HG02678 (cell line): Measurements from ENCODE around the gene BOD1.
A peak's percentile ranks its signal among the peaks of the same experiment; 100 is the strongest.

ENCODE experiments used
- ATAC-seq: cut with Tn5 transposase; IDR thresholded peaks from one replicate; pipeline ENCODE4 v1.9.1; 2021; ENCODE audit warnings: mild to moderate bottlenecking, moderate library complexity; ENCODE audit not compliant: unreplicated experiment

Gene BOD1

DNA sequence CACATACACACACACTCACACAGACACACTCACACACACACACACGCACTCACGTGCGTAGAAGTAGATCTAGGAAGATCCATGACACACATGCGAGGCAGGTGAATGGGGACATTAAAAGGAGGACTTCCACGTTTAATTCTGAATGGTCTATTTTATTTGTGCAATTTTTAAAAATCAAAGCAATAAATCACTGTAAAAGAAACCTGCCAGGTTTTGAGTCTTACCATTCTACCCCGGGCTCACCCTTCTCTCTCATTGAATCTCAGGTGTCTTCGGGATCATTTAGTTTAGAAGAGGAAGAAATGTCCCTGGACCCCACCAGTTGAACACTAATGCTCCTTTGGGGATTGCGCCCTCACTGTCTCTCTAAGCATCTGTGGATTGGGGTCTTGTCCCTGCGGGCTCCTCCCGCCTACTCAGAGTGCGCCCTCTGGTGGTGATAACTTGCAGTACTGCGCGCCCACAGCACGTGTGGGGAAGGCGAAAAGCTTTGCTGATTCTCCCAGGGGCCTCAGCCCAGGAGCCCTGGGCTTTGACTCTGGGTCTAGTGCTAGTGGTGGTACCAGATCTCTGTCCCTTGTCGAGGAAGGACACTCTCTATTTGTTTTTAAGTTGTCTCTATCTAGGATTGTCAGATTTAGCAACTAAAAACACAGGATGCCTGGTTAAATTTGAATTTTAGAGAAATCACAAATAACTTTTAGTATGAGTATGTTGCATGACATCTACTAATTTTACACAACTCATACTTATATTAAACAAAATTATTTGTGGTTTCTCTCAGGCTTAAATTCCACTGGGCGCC, 34.8 kb downstream of the BOD1 start:
- no peak for ATAC-seq

DNA sequence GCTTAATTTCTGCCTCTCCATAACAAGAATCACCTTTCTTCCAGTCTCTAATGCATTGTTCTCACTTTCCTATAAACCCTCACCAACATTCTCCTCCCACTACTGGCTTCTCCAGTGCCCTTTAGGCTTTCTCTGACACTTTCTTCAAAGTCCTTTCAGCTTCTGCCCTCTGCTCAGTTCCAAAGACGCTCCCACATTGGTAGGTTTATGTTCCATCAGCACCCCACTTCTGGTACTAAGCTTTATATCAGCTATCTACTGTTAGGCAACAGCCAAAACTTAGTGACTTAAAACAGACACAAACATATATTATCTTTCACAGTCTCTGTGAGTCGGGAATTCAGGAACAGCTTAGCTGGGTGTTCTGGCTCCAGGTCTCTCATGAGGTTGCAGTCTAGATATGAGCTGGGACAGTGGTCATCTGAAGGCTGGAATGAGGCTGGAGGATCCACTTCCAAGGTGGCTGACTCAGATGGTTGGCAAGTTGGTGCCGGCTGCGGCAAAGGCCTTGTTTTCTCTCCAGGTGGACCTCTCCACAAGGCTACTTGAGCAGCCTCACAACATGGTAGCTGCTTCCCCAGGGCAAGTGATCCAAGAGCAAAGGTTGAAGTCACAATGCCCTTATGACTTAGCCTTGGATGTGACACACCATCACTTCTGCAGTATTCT, 37.4 kb downstream of the BOD1 start:
- ATAC-seq = no peak

GRCh38 chr5:173577817-173578216, 38.6 kb downstream of the BOD1 start:
- ATAC-seq = no peak

DNA sequence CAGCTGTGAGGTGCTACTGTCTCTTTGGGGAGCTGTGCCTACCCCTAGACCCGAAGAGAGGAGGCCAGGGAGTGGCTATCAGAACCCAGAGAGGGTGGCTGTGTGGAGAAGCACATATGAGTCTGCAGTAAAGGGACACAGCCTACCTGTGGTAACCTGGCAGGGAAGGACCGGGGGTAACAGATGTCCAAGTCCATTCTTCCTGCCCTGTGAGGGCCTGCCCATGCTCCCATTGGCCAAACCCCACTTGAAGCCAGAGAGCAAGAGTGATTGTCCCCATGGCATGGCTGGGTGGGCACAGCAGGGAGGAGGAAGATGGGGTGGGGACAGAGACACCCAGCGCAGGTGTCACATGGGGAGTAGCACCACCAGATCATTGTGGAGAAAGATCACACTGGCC, 39.3 kb downstream of the BOD1 start:
- no peak for ATAC-seq

- ATAC-seq = no peak
Measured at GRCh38 chr5:173575985-173576384, 40.5 kb downstream of the BOD1 start.

DNA sequence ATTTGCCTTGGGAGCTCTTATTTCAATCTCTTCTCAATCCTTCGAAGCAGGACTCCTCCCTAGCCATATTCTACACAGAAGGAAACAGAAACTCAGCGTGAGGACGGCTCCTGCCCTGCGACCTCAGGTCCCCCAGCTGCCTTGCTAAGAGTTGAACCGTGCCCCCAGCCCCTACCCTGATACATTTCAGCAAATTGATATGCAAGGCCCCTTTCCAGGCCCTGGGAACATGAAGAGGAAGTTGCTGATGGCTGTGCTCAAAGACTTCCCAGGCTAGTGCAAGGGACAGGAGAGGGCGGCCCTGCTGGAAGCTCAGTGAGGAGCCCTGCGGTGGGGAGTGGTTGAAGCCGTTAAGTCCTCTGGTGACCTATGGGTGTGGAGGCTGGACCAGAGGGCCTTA, 41.5 kb downstream of the BOD1 start:
- ATAC-seq = no peak

DNA sequence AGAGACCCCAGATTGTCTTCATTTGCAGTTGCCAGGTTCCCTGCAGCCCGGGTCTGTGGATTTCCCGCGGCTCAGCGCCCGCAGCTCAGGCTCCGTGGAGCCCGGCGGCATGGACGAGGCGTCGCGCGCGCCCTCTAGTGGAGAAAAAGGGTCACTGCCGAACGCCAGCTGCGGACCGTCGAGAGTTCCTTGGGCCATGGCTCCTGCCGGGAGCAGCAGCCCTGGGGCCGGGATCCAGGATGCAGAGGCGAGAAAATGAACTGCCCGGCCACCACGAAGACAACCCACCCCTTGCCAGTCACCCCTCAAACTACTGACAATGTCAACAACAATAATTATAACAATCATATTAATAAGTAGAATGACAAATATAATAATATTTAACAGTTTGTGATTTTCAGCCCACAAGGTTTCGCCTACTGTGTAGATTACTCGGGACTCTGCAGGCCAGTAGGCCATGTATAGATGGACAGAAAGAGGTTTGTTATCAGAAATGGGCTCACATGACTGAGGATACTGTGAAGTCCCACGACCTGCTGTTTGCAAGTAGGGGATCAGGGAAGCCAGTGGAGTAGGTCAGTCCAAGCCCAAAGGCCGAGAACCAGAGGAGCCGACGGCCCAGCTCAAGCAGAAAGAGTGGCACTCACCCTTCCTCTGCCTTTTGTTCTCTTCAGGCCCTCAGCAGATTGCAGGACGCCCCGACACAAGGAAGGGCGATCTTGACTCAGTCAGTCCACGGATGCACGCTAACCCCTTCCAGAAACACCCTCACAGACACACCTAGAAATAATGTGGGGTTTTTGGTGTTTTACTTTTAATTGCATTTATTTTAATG, 43.1 kb downstream of the BOD1 start:
- ATAC-seq = peak; percentile 65

DNA sequence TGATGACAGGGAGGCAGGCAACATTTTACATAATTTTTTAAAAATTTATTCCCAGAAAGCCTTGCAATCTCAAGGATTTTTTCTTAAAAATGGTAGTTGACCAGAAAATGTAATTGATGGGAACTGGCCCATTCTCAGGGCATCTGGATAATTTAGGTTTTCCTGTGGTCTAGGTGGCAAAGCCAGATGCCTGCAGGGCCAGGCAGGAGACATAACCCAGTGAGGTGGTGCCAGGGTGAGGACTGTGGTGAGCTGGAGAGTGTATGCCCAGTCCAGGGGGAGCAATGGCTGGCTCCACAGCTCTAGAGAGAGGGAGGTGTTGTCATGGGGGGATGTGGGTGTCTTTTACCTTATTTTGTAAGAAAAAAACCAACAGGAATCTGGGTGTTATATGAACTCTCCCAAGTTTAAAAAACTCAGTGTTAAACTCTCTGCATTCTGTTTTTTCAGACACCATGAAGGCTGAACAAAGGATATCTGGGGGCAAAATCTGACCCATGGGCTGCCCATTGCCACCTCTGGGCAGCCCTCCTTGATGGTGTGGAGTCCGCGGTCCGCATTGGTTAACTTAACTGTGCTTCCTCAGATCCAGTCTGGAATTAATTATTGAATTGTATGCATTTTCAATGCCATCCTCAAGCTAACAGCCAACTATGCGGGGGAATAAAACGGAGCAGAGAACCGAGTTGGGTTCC, 43.9 kb downstream of the BOD1 start:
- no peak for ATAC-seq

- ATAC-seq = no peak
Measured at GRCh38 chr5:173570321-173571090, 45.9 kb downstream of the BOD1 start.

GRCh38 chr5:173568703-173569102, 47.7 kb downstream of the BOD1 start:
- no peak for ATAC-seq

DNA sequence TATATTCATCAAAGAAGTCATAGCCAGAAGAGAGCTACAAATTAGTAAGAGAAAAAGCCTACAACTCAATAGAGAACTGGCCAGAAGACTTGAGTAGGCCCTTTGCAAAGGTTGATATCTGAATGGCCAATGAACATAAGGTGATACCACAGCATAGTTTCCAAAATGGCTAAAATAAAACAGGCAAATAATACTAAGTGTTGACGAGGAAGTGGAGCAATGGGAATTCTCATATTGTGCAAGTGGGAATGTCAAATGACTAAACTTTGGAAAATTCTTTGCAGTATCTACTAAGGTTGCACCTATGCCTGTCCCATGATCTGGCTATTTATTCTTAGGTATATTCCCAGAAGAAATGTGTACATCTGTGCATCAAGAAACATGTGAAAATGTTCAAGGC, 48.3 kb downstream of the BOD1 start:
- no peak for ATAC-seq

DNA sequence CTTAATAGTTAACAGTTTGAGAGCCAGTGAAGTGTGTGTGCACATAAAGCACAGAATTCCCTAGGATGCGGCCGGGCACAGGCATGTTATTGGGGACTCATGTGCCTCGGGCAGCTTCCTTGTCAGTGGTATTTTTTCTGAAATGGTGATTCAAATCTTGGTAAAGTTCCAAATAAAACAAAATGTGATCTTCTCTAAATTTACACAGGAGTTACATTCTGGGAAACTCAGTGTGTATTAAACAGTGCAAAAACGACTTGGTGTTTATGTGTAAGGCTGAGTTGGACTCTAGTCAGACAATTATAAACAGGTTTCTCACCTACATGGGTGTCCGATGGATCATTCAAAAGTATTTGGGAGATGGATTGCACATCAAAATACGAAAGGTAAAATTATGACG, 48.9 kb downstream of the BOD1 start:
- ATAC-seq = no peak

- ATAC-seq = no peak
Measured at GRCh38 chr5:173565491-173566072, 50.9 kb downstream of the BOD1 start.

- no peak for ATAC-seq
Measured at GRCh38 chr5:173564106-173564505, 52.3 kb downstream of the BOD1 start.

DNA sequence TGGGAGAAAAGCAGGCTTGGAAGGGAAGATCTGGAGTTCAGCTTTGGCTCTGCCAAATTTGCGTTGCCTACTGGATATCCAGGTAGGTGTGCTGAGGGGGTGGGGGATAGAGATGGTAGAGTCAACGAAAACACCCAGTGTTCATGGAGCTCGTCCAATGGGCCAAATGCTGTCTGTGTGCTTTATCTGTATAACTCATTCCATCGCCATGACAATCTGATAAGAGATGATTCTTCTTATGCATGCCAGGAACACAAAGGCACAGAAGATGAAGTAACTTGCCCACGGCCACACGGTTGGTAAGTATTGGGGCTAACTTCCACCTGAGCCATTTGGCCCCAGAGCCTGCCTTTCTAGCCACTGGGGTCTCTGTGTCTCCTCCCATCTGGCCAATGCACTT, 53.2 kb downstream of the BOD1 start:
- ATAC-seq = no peak

DNA sequence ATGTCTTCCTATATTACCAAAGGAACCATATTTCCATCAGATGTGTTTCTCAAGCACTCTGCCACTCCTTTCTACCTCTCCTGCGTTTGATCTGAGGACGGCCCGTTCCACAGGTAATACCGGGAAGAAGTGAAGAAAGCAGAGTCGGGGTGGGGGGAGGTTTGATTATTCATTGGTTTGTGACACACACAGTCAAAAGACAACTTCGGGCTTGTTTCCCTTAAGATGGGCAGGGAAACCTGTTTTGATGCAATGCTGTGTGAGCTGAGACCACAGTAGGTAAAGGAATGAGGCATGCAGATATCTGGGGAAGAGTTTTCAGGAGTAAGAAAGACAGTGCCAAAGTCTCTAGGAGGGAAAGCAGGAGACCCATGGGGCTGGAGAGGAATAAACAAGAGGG, 54.0 kb downstream of the BOD1 start:
- no peak for ATAC-seq
